Fibroblast of lung (primary cell): ENCODE measurements around the gene IQGAP2.

Experiments
- CTCF ChIP-seq, 2 donors: IDR thresholded peaks in 1 of 2; conservative IDR thresholded peaks in 1 of 2; 1 replicate in 1 of 2; 2 replicates in 1 of 2; pipeline ENCODE4 v1.5.1; 2011 to 2012; ENCODE audit warnings: low read length in 2 of 2, control low read depth in 1 of 2, inconsistent platforms in 1 of 2, low read depth in 1 of 2, mild to moderate bottlenecking in 1 of 2
- EZH2 ChIP-seq: IDR thresholded peaks from 2 replicates; pipeline ENCODE4 v1.5.1; 2012; ENCODE audit warnings: low read length, control low read depth, mild to moderate bottlenecking; ENCODE audit errors: missing control alignments

DNA sequence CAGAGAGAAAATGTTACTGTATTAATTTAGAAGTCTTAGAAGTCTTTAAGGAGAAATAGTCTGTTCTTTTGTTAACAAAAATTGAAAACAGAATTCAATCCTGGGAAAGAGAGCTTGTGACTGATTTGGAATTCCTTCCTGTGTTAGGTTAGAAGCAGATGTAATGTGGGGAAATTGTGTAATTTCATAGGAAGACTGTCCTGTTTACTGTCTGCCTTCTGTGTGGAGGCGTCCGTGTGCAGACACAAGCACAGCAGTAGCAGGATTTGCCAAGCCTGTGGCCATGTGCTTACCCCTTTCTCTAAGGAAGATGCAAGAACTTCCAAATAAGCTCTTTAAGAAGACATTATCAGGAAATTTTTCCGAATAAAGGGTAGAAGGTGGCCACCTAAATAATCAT, 276.1 kb downstream of the IQGAP2 start:
- TF ChIP-seq CTCF (conservative IDR thresholded peaks at IDR 0.05 in 1 of 2, IDR thresholded peaks at IDR 0.05 in 1 of 2; ENCODE audit: low read depth in 1 of 2, low read length in 2 of 2) (no peak), EZH2 (no peak)
